Hepatic stellate cell (primary cell): Measurements from ENCODE around the gene EXT2.

Experiments used
- DNase-seq: peaks from one replicate; pipeline ENCODE4 v3.0.0; 2011; ENCODE audit warnings: low spot score

EXT2 gene

DNA sequence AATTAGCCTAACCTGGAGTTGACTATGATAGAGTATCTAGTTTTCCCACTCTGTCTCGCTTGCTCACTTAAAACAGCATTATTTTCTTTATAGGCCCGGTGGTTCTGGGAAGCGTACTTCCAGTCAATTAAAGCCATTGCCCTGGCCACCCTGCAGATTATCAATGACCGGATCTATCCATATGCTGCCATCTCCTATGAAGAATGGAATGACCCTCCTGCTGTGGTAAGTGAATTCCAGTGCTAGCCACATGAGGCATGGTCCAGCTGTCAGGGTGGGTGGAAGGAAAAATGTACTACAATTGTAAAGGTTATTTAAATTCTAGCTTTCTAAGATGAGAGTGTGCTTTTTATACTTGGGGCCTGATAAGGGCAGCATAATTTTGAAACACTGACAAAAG, 76.0 kb downstream of the EXT2 start:
- DNase-seq: no peak

DNA sequence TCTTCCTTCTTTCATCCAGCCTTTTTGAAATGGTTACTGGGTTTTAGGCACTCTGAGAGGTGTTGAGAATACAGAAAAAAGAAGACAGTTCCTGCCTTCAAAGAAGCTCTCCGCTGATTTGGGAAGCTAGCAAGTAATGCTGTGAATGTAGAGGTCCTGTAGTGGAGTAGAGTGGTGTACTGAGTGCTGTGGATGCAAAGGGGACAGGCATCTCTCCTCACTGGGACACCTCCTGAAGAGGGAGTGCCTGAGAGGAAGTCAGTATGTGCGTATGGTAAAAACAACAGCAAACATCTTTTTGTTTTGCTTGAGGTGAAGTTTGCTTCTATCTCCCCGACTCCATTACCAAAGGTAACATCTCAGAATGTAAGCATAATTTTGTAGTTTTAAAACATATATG, 77.5 kb downstream of the EXT2 start:
- no peak for DNase-seq

GRCh38 chr11:44174842-44175241, 79.4 kb downstream of the EXT2 start:
- no peak for DNase-seq

GRCh38 chr11:44176546-44177213, 81.2 kb downstream of the EXT2 start:
- no peak for DNase-seq

DNA sequence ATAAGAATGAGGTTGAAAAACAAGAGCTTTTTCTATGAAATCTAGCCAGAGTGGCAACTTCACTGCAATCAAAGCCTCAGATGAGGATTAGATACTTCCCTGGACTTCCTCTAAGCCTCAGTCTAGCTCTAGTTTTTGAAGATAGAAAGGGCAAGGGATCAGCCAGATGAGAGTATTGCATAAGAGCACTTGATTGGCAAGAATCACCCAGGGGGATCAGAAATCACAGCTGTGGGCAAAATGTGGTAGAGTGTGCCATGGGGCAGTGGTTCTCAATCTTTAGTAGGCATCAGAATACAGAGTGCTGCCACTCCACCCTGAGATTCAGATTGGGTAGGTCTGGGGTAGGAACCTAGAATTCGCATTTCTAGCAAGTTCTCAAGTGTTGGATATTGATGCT, 82.4 kb downstream of the EXT2 start:
- no peak for DNase-seq

- peak; percentile 21 for DNase-seq
Measured at GRCh38 chr11:44178381-44178780, 82.9 kb downstream of the EXT2 start.

DNA sequence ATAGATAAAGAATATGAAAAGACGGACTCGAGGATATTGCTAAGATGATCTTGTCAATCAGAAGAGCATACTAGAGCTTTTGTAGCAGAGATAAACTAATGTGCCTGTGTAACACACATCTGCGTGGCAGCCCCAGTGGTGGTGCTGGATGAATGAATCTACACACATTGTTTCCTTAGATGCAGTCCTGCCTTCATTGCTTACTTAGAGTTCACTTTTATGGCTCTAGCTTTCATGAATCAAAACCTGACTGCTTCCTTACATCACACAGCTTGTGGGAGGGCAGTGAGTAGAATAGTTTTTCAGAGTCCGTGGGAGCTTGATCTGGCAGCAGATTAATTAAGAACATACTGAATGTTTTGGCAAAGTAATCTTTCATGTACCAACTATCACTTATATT, 83.7 kb downstream of the EXT2 start:
- DNase-seq: no peak

DNA sequence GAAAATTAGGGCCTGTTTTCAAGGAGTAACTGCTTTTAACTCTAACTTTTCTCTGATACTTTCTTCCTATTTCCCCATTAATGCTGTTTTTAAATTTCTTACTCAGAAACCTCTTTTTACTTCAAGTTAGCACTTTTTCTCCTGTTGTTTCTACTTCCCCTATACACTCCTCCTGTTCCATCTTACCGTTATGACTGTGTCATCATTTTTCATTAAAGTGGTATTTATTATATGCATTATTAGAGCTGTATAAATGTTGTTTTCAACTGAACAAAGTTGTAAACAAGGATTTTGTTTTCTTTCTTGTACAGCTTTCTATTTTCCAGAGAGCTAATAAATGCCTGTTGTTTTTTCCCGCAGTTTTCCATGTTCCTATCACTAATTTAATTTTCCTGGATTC, 84.6 kb downstream of the EXT2 start:
- no peak for DNase-seq

DNA sequence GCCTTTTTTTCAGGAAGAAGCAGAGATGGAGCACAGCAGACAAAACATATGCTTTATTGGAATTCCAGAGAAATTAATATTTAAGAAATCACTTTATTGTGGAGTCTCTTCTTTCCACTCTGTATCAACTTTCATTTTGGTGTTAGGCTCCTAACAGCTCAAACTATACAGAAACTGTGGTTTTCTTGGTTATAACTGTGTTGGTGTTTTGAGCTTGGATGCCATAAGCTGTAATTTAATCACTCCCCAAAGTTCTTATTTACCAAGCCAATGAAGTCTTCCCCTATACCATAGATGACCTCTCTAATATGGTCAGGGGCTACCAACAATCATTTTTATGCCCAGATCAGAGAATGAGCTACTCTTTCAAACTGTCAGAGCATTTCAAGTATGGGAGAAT, 90.0 kb downstream of the EXT2 start:
- DNase-seq: no peak

- DNase-seq: no peak
Measured at GRCh38 chr11:44186321-44186930, 90.9 kb downstream of the EXT2 start.

- DNase-seq: no peak
Measured at GRCh38 chr11:44188643-44189042, 93.2 kb downstream of the EXT2 start.

GRCh38 chr11:44189986-44190882, 94.8 kb downstream of the EXT2 start:
- no peak for DNase-seq

- no peak for DNase-seq
Measured at GRCh38 chr11:44190883-44191230, 95.4 kb downstream of the EXT2 start.

- no peak for DNase-seq
Measured at GRCh38 chr11:44191322-44192016, 96.0 kb downstream of the EXT2 start.

DNA sequence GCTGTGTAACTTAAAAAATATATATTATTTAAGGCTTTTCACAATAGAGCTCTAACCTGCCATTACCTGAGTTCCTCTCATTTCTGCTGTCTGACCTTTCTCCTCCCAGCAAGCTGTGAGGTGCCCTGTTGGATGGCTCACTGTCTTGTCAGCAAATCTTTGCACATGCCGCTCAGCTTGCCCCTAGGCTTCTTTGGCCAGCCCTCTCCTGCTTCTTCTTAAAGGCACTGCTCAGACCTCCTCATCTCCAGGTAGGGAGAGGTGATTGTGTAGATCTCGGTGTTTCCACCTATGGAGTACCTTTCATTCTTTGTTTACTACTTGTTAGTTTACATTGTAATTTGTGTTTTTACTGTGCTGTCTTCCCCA, 96.5 kb downstream of the EXT2 start:
- DNase-seq: no peak

GRCh38 chr11:44192462-44193100, 97.1 kb downstream of the EXT2 start:
- no peak for DNase-seq

DNA sequence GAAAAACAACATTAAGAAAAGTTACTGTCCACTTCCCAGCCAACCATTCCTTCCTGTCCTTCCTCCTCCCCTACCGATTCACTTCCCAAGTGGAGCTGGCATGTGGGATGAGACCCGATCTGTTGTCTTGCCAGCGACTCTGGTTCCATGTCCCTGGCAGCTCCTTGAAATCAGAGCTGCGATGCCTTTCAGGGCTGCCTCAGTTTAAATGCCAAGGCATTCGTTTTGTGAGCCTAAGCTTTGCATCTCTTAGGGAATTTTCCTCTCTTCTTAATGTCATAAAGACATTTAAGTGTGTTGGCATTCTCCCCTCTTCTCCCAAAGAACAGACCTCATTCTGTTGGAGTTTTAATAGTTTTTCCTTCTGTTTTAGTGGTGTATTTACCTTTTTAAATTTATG, 98.4 kb downstream of the EXT2 start:
- DNase-seq: no peak

GRCh38 chr11:44198146-44198724, 102.8 kb downstream of the EXT2 start:
- DNase-seq: no peak

- DNase-seq: no peak
Measured at GRCh38 chr11:44199298-44199697, 103.8 kb downstream of the EXT2 start.

- DNase-seq: no peak
Measured at GRCh38 chr11:44199816-44200215, 104.3 kb downstream of the EXT2 start.

DNA sequence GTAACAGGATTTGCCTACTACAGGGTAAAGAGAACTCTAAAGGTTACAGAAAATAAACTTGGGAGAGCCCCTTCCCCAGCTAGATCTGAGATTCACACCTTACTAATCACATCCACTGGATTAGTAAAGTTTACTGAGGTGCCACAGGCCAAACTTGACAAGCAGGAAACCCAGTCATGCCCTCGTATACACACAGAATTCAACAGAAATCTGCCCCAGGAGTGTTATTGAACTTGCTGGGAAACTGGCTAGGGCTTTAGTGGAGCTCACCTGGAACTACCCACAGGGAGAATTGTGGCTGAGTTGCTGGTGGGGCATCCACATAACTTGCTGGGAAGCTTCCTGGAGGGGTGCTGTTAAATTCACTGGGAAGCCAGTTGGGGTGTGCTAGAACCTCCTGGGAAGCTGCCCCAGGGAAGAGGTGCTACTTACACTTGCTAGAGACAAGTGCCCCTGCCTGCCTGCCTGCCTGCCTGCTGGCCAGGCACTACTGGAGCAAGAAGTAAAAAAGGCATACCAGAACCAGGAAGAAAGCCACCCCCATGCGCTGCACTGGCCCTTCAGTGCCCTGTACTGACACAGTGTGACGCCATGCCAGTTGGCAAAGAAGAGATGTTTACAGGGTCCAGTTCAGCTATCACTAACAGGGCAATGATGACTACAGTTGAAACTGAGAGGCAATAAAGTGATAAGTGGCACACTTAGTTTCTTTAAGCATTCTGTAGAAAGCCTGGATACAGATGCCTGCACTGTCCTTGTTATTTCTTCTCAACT, 108.0 kb downstream of the EXT2 start:
- DNase-seq: no peak
